H1 (cell line): ENCODE data around the gene ZNF473. TPM values are rescaled to one million over a fixed set of nuclear protein-coding genes. Genes with fewer than 3 reads are reported as not detected.

ENCODE experiments used
- SUZ12 ChIP-seq: fragments of 200-600 bp; sonication (generic); IDR thresholded peaks from 2 replicates; pipeline ENCODE4 v1.6.1; 2012; ENCODE audit warnings: mild to moderate bottlenecking, inconsistent platforms, low read length, moderate library complexity, mixed read lengths
- TEAD4 ChIP-seq: IDR thresholded peaks from 2 replicates; pipeline ENCODE4 v1.6.1; 2012; ENCODE audit warnings: low read depth, low read length, inconsistent platforms, mixed read lengths
- polyA plus RNA-seq, 7 experiments: library from polyadenylated mRNA; depleted of rRNA in 3 of 7; stranded (reverse) in 5 of 7; unstranded in 2 of 7; fragments of >200 nt in 5 of 7; fragments of 200-250 nt in 2 of 7; gene quantifications; 1 replicate in 5 of 7; 2 replicates in 1 of 7; 4 replicates in 1 of 7; pipeline versions ENCODE4 v1.2.1 to v1.2.3, GENCODE V29; 2011 to 2013; ENCODE audit warnings: missing spikeins in 2 of 7, mixed read lengths in 2 of 7
- total RNA-seq: library from RNA; stranded (reverse); fragmentation: NEBNext Ultra II Directional; extraction: Animal tissue kit (Norgen Biotek cat#: 25700); gene quantifications from 2 replicates; pipeline ENCODE4 v1.2.1, GENCODE V29; 2021
- TF ChIP-seq, protein P1 (sequence below), 3 experiments: IDR thresholded peaks; 1 replicate in 2 of 3; 2 replicates in 1 of 3; pipeline versions ENCODE4 v1.5.1 to v1.6.1; 2011; ENCODE audit warnings: low read length in 3 of 3, mild to moderate bottlenecking in 3 of 3, inconsistent platforms in 2 of 3, low read depth in 1 of 3, moderate library complexity in 1 of 3; ENCODE audit not compliant: insufficient read depth in 1 of 3; ENCODE audit errors: control extremely low read depth in 1 of 3

The ZNF473 gene
- total and polyA plus RNA-seq, 2 of the 8 experiments (the other 6 are each of a cell fraction or from before 2014, with no cell fraction given): 5.2 to 11.7 TPM

DNA sequence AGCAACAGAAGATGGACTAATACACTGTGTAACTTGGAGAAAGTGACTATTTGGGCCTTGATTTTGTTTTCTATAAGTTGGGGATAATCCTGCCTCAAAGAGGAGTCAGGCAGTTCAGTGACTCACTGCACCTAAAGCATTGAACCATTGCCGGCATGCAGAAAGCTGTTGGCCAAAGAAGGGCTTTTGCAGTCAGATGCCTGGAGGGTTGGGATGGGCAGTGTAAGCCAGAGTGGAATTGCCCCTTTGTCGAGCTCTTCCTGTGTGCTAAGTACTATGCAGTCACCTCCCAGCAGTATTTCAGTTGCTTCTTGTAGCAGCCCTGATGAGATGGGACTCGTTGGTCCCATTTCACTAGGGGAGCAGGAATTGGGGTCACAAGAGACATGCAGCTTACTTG, 11.1 kb downstream of the ZNF473 start (continued):
- no peak for TF ChIP-seq TEAD4
- TF ChIP-seq, protein P1, sequence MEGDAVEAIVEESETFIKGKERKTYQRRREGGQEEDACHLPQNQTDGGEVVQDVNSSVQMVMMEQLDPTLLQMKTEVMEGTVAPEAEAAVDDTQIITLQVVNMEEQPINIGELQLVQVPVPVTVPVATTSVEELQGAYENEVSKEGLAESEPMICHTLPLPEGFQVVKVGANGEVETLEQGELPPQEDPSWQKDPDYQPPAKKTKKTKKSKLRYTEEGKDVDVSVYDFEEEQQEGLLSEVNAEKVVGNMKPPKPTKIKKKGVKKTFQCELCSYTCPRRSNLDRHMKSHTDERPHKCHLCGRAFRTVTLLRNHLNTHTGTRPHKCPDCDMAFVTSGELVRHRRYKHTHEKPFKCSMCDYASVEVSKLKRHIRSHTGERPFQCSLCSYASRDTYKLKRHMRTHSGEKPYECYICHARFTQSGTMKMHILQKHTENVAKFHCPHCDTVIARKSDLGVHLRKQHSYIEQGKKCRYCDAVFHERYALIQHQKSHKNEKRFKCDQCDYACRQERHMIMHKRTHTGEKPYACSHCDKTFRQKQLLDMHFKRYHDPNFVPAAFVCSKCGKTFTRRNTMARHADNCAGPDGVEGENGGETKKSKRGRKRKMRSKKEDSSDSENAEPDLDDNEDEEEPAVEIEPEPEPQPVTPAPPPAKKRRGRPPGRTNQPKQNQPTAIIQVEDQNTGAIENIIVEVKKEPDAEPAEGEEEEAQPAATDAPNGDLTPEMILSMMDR (IDR thresholded peaks at IDR 0.05; ENCODE audit: control extremely low read depth in 1 of 3, insufficient read depth in 1 of 3, low read depth in 1 of 3, low read length in 3 of 3): no peak
- no peak for TF ChIP-seq SUZ12
- TF ChIP-seq, all 59 proteins: peak for 0
